PC-9 (cell line): Measurements from ENCODE around the gene CAV1.

Source experiments
- EZH2 ChIP-seq: fragments of 200-600 bp; sonication (generic); IDR thresholded peaks from 2 replicates; pipeline ENCODE4 v1.8.0; 2017; ENCODE audit warnings: antibody characterized with exemption, low read depth
- TF ChIP-seq, protein P1 (sequence below): fragments of 200-600 bp; sonication (generic); conservative IDR thresholded peaks from 2 replicates; pipeline ENCODE4 v1.6.1; 2017; ENCODE audit warnings: mixed run types, antibody characterized with exemption, mild to moderate bottlenecking, moderate library complexity

DNA sequence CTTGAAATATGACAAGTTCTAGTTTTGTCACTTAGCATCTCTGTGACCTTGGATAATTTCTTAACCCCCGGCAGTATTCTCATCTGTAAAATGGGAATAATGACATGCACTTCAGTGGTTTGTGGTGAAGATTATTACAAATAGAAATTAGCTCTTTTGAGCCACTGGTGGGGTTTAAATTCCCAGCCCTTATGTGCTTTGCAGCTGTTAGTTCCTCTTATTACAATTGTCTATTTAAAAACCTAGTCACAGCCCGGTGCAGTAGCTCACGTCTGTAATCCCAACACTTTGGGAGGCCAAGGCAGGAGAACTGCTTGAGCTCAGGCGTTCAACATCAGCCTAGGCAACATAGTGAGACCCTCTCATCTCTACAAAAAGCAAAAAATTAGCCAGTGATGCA, 30.1 kb downstream of the CAV1 start:
- TF ChIP-seq, protein P1, sequence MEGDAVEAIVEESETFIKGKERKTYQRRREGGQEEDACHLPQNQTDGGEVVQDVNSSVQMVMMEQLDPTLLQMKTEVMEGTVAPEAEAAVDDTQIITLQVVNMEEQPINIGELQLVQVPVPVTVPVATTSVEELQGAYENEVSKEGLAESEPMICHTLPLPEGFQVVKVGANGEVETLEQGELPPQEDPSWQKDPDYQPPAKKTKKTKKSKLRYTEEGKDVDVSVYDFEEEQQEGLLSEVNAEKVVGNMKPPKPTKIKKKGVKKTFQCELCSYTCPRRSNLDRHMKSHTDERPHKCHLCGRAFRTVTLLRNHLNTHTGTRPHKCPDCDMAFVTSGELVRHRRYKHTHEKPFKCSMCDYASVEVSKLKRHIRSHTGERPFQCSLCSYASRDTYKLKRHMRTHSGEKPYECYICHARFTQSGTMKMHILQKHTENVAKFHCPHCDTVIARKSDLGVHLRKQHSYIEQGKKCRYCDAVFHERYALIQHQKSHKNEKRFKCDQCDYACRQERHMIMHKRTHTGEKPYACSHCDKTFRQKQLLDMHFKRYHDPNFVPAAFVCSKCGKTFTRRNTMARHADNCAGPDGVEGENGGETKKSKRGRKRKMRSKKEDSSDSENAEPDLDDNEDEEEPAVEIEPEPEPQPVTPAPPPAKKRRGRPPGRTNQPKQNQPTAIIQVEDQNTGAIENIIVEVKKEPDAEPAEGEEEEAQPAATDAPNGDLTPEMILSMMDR = no peak
- no peak for TF ChIP-seq EZH2
